Bronchial epithelial cell (primary cell): ENCODE results near the gene FBXO21. TPM values are rescaled to one million over a fixed set of nuclear protein-coding genes. Genes with fewer than 3 reads are reported as not detected.

Experiments used
- DNase-seq: peaks from one replicate; pipeline ENCODE4 v3.0.0-alpha.2; 2010; ENCODE audit warnings: low read depth
- FAIRE-seq: peaks from 2 replicates; lab custom pipeline; 2011; peaks lifted over from hg19 to GRCh38; lab: Jason Lieb, UNC
- H3K27me3 ChIP-seq: 2 replicates; pipeline ENCODE4 v1.5.1; 2011; ENCODE audit warnings: low read length; ENCODE audit not compliant: control insufficient read depth, insufficient read depth
- H3K36me3 ChIP-seq: 2 replicates; pipeline ENCODE4 v1.5.1; 2011; ENCODE audit warnings: low read length; ENCODE audit not compliant: control insufficient read depth, insufficient read depth
- H3K4me3 ChIP-seq: 2 replicates; pipeline ENCODE4 v1.5.1; 2011; ENCODE audit warnings: mild to moderate bottlenecking, low read depth, low read length, control low read depth
- CTCF ChIP-seq: IDR thresholded peaks from 2 replicates; pipeline ENCODE4 v1.5.1; 2011; ENCODE audit warnings: mild to moderate bottlenecking, moderate library complexity, low read length, control low read depth, inconsistent platforms; ENCODE audit not compliant: insufficient read depth, severe bottlenecking
- total RNA-seq: library from RNA; depleted of rRNA; stranded (reverse); fragments of >200 nt; gene quantifications from 2 replicates; pipeline ENCODE4 v1.2.1, GENCODE V29; 2014

The FBXO21 gene
- total RNA-seq, 1 donor from 2014 or later: 52.7 TPM

- FAIRE-seq (no peak), DNase-seq (no peak)
- Histone ChIP-seq H3K4me3 (no peak overlapping the region), H3K27me3 (no peaks in the 10 kb centered on the region), H3K36me3 (peaks cover 4% of the 10 kb centered on the region)
- TF ChIP-seq CTCF: no peak
These were observed 18.1 kb downstream of the FBXO21 start for GRCh38 chr12:117172168-117172567.

GRCh38 chr12:117171499-117172162 lies 18.6 kb downstream of the FBXO21 start:
- FAIRE-seq: no peak

GRCh38 chr12:117169548-117169947 lies 20.7 kb downstream of the FBXO21 start:
- Histone ChIP-seq H3K4me3 (no peak overlapping the region), H3K36me3 (peaks cover 5% of the 10 kb centered on the region), H3K27me3 (no peaks in the 10 kb centered on the region)
- no peak for TF ChIP-seq CTCF
- no peak for FAIRE-seq
- no peak for DNase-seq

More at GRCh38 chr12:117171499-117172162, 18.6 kb downstream of the FBXO21 start:
- peaks cover 4% of the 10 kb centered on the region for H3K36me3 ChIP-seq
- no peaks in the 10 kb centered on the region for H3K27me3 ChIP-seq
- TF ChIP-seq CTCF: no peak
- DNase-seq: no peak
- H3K4me3 ChIP-seq: no peak overlapping the region

- DNase-seq (no peak), FAIRE-seq (no peak)
- TF ChIP-seq CTCF: no peak
- no peaks in the 10 kb centered on the region for H3K27me3 ChIP-seq
- H3K36me3 ChIP-seq: peaks cover 5% of the 10 kb centered on the region
- no peak overlapping the region for H3K4me3 ChIP-seq
These were observed 21.3 kb downstream of the FBXO21 start for GRCh38 chr12:117168976-117169375.

GRCh38 chr12:117167769-117168168 lies 22.5 kb downstream of the FBXO21 start:
- peaks cover 5% of the 10 kb centered on the region for H3K36me3 ChIP-seq
- no peak for FAIRE-seq

More at GRCh38 chr12:117167769-117168168, 22.5 kb downstream of the FBXO21 start:
- DNase-seq: no peak
- Histone ChIP-seq H3K4me3 (no peak overlapping the region), H3K27me3 (no peaks in the 10 kb centered on the region)
- no peak for TF ChIP-seq CTCF
